ENCODE measurements around the gene WASF3. TPM values are rescaled to one million over a fixed set of nuclear protein-coding genes. Genes with fewer than 3 reads are reported as not detected.

Gene WASF3
- total RNA-seq, 1 experiment from 2014 or later, result 2.6 TPM

DNA sequence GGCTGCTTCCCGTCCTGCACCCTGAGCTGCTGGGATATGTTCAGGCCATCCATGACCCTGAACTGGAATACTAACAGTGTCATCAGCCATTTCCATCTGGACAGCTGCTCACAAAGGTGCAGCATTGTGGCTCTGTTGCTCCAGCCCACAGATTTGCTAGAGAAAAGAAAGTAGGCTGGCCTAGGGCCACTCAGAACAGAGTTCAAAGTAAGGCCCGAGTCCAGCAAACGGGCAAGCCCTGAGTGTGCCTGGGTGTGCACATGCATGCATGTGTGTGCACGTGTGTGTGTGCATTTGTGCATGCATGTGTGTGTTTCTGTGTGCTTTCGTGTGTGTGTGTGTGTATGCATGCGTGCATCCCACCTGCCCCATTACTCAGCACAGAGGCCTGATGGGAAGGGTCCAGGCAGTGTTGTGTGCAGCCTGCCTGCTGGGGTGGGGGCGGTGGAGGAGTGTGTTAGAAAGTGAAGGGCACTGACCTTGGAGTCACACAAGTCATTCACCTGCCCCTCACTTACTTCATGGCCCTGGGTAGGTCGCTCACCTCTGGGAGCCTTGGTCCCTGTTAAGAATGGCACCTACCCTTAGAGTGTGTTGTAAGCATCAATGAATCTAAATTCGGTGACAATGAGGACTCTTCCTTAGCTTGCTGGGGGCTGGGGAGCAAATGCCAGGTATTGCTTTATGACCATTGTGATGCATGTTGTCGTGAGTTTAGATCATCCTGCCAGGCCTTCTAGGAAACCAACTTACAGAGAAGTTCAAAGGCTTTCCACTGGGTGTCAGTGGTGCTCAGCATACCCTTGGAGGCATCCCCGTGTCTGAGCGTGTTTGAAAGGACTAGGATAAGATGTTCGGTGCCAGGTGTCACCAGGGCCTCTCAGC, 149.9 kb downstream of the WASF3 start:
- ATAC-seq (peak; percentile 85), DNase-seq (peak; percentile 63)
- intact Hi-C loops (cut with micrococcal nuclease), result loop anchor here (1.0 to 5.0 kb wide), 2 partner anchors 165 to 223 kb away; no protein-coding TSS in a partner anchor
- H3K4me2 ChIP-seq (ENCODE audit: low read length), result no peak overlapping the region
- no peaks in the 10 kb centered on the region for H3K79me2 ChIP-seq (ENCODE audit: low read length)
- no peak overlapping the region for H2AFZ ChIP-seq (ENCODE audit: low read length)
- no peaks in the 10 kb centered on the region for H3K36me3 ChIP-seq (ENCODE audit: low read depth, low read length)
- POLR2A ChIA-PET (ENCODE audit: unreplicated experiment), result no interaction called here
- H3F3A ChIP-seq (ENCODE audit: low read length, unreplicated experiment), result no peaks in the 10 kb centered on the region
- no peaks in the 10 kb centered on the region for H4K20me1 ChIP-seq (ENCODE audit: low read length)
- no TSS peak for BruUV-seq (replicated peaks)
- TF ChIP-seq EZH2 (IDR thresholded peaks at IDR 0.05; ENCODE audit: low read length, unreplicated experiment) (no peak), EZH2phosphoT487 (IDR thresholded peaks at IDR 0.05; ENCODE audit: borderline replicate concordance, low read length) (no peak), CTCF (conservative IDR thresholded peaks at IDR 0.05; ENCODE audit: low read depth, low read length) (peak; percentile 67)
- H3K9ac ChIP-seq (ENCODE audit: low read length), result no peak overlapping the region
- no peaks in the 10 kb centered on the region for H3K9me2 ChIP-seq (replicated peaks; ENCODE audit: low read length)
- H3K27me3 ChIP-seq (ENCODE audit: low read length), result peaks cover 33% of the 10 kb centered on the region
- H3K4me3 ChIP-seq (ENCODE audit: low read length), result no peak overlapping the region
- CTCF ChIA-PET, result interaction anchor here (0.6 to 0.7 kb wide), 2 partner anchors 204 to 222 kb away, joined by 5 to 7 read pairs; no protein-coding TSS in a partner anchor
- no peak overlapping the region for H3K27ac ChIP-seq (ENCODE audit: low read length)
- H3K4me1 ChIP-seq (ENCODE audit: insufficient read depth, low read length), result no peaks in the 10 kb centered on the region
- H3K9me3 ChIP-seq (ENCODE audit: low read length), result no peaks in the 10 kb centered on the region

DNA sequence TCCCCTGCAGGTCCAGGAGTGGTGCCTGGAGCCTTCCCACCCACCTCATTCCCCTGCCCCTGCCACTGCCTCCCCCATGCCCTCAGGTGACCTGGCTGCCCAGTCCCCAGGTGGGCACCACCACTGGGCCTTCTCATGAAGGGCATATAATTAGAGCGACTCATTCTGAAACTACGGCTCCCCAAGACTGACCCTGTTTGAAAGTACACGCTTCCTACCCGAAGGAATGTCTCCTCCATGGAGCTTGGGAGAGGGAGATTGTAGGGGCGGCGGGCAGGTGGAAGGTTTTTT, 150.5 kb downstream of the WASF3 start:
- Histone ChIP-seq H3K27ac (ENCODE audit: low read length) (no peak overlapping the region), H3K4me2 (ENCODE audit: low read length) (no peak overlapping the region), H3K9ac (ENCODE audit: low read length) (no peak overlapping the region), H3K4me3 (ENCODE audit: low read length) (no peak overlapping the region), H2AFZ (ENCODE audit: low read length) (no peak overlapping the region), H3K79me2 (ENCODE audit: low read length) (no peaks in the 10 kb centered on the region), H3K9me3 (ENCODE audit: low read length) (no peaks in the 10 kb centered on the region), H4K20me1 (ENCODE audit: low read length) (no peaks in the 10 kb centered on the region), H3K4me1 (ENCODE audit: insufficient read depth, low read length) (no peaks in the 10 kb centered on the region), H3F3A (ENCODE audit: low read length, unreplicated experiment) (no peaks in the 10 kb centered on the region), H3K9me2 (replicated peaks; ENCODE audit: low read length) (no peaks in the 10 kb centered on the region), H3K36me3 (ENCODE audit: low read depth, low read length) (no peaks in the 10 kb centered on the region), H3K27me3 (ENCODE audit: low read length) (peaks cover 27% of the 10 kb centered on the region)
- intact Hi-C loops (cut with micrococcal nuclease), result loop anchor here (5.0 kb wide), 1 partner anchor 164 kb away; no protein-coding TSS in a partner anchor
- no peak for DNase-seq
- no peak for TF ChIP-seq EZH2 (IDR thresholded peaks at IDR 0.05; ENCODE audit: low read length, unreplicated experiment)
- no peak for TF ChIP-seq EZH2phosphoT487 (IDR thresholded peaks at IDR 0.05; ENCODE audit: borderline replicate concordance, low read length)
- TF ChIP-seq CTCF (conservative IDR thresholded peaks at IDR 0.05; ENCODE audit: low read depth, low read length), result 0 out of 2 replicates have a peak, but pooled peaks have one; percentile 11
- CTCF ChIA-PET, result interaction anchor here (0.6 to 0.7 kb wide), 2 partner anchors 203 to 222 kb away, joined by 5 to 7 read pairs; no protein-coding TSS in a partner anchor
- no peak for ATAC-seq
- BruUV-seq (replicated peaks), result no TSS peak
- POLR2A ChIA-PET (ENCODE audit: unreplicated experiment), result no interaction called here

GRCh38 chr13:26709461-26709860, 152.0 kb downstream of the WASF3 start:
- no peak for TF ChIP-seq EZH2 (IDR thresholded peaks at IDR 0.05; ENCODE audit: low read length, unreplicated experiment)
- no peak for TF ChIP-seq CTCF (conservative IDR thresholded peaks at IDR 0.05; ENCODE audit: low read depth, low read length)
- no peak for TF ChIP-seq EZH2phosphoT487 (IDR thresholded peaks at IDR 0.05; ENCODE audit: borderline replicate concordance, low read length)
- Histone ChIP-seq H3K27ac (ENCODE audit: low read length) (no peak overlapping the region), H3F3A (ENCODE audit: low read length, unreplicated experiment) (no peaks in the 10 kb centered on the region), H3K9me3 (ENCODE audit: low read length) (no peaks in the 10 kb centered on the region), H3K9ac (ENCODE audit: low read length) (no peak overlapping the region), H3K4me2 (ENCODE audit: low read length) (no peak overlapping the region), H3K79me2 (ENCODE audit: low read length) (no peaks in the 10 kb centered on the region), H2AFZ (ENCODE audit: low read length) (no peak overlapping the region), H3K36me3 (ENCODE audit: low read depth, low read length) (no peaks in the 10 kb centered on the region), H3K9me2 (replicated peaks; ENCODE audit: low read length) (no peaks in the 10 kb centered on the region), H3K4me1 (ENCODE audit: insufficient read depth, low read length) (no peaks in the 10 kb centered on the region), H3K27me3 (ENCODE audit: low read length) (peaks cover 15% of the 10 kb centered on the region; the same call in 1 of the 2 replicates), H3K4me3 (ENCODE audit: low read length) (no peak overlapping the region), H4K20me1 (ENCODE audit: low read length) (no peaks in the 10 kb centered on the region)
- BruUV-seq (replicated peaks), result no TSS peak
- intact Hi-C loops (cut with micrococcal nuclease), result loop anchor here (5.0 kb wide), 1 partner anchor 163 kb away; no protein-coding TSS in a partner anchor
- CTCF ChIA-PET, result no interaction called here
- no peak for DNase-seq
- POLR2A ChIA-PET (ENCODE audit: unreplicated experiment), result no interaction called here
- no peak for ATAC-seq

Data from PC-3 (cell line).